NCI-H510A treated with DMSO at 0.1 percent for 48 hours (cell line): Measurements from ENCODE around the gene TOLLIP.

Experiments
- DNase-seq: peaks from one replicate; lab custom pipeline; 2025; lab: John Stamatoyannopoulos, UW

TOLLIP gene

GRCh38 chr11:1298695-1299492 lies 10.5 kb downstream of the TOLLIP start:
- peak; percentile 80 for DNase-seq

GRCh38 chr11:1297576-1298473 lies 11.6 kb downstream of the TOLLIP start:
- DNase-seq, result no peak

- DNase-seq, result no peak
Measured at GRCh38 chr11:1297011-1297575, 12.3 kb downstream of the TOLLIP start.

GRCh38 chr11:1296287-1296686 lies 13.1 kb downstream of the TOLLIP start:
- no peak for DNase-seq

GRCh38 chr11:1295591-1295990 lies 13.8 kb downstream of the TOLLIP start:
- DNase-seq, result no peak

- no peak for DNase-seq
Measured at GRCh38 chr11:1295086-1295485, 14.3 kb downstream of the TOLLIP start.

GRCh38 chr11:1293619-1294015 lies 15.8 kb downstream of the TOLLIP start:
- DNase-seq, result no peak

- DNase-seq, result no peak
Measured at GRCh38 chr11:1292644-1293618, 16.5 kb downstream of the TOLLIP start.

- no peak for DNase-seq
Measured at GRCh38 chr11:1292018-1292643, 17.3 kb downstream of the TOLLIP start.

GRCh38 chr11:1291295-1292017 lies 18.0 kb downstream of the TOLLIP start:
- DNase-seq, result no peak

GRCh38 chr11:1290052-1291040 lies 19.1 kb downstream of the TOLLIP start:
- DNase-seq, result no peak

GRCh38 chr11:1289211-1289935 lies 20.1 kb downstream of the TOLLIP start:
- no peak for DNase-seq

GRCh38 chr11:1288426-1289151 lies 20.8 kb downstream of the TOLLIP start:
- no peak for DNase-seq

GRCh38 chr11:1287928-1288327 lies 21.5 kb downstream of the TOLLIP start:
- DNase-seq, result no peak

- no peak for DNase-seq
Measured at GRCh38 chr11:1285876-1286275, 23.6 kb downstream of the TOLLIP start.

- DNase-seq, result no peak
Measured at GRCh38 chr11:1285316-1285744, 24.1 kb downstream of the TOLLIP start.

- no peak for DNase-seq
Measured at GRCh38 chr11:1283906-1284305, 25.5 kb downstream of the TOLLIP start.

GRCh38 chr11:1283091-1283511 lies 26.3 kb downstream of the TOLLIP start:
- DNase-seq, result no peak
